Cardiac muscle cell (in vitro differentiated cells and primary cell): ENCODE results near the gene CCKAR. TPM values are rescaled to one million over a fixed set of nuclear protein-coding genes. Genes with fewer than 3 reads are reported as not detected.

Source experiments
- DNase-seq, 2 donors: peaks; one replicate each; pipeline versions ENCODE4 v3.0.0 to v3.0.0-alpha.2; 2010 to 2017; ENCODE audit warnings: low read depth in 1 of 2, low spot score in 1 of 2
- H3K27ac ChIP-seq: fragments of 200-600 bp; sonication (generic); 2 replicates; pipeline ENCODE4 v1.5.1; 2016
- H3K27me3 ChIP-seq: fragments of 200-600 bp; sonication (generic); 2 replicates; pipeline ENCODE4 v1.6.0; 2016; ENCODE audit warnings: control low read depth
- H3K36me3 ChIP-seq: fragments of 200-600 bp; sonication (generic); 2 replicates; pipeline ENCODE4 v1.5.1; 2016; ENCODE audit warnings: control low read depth
- H3K4me1 ChIP-seq: fragments of 200-600 bp; sonication (generic); 2 replicates; pipeline ENCODE4 v1.8.1; 2017; ENCODE audit warnings: low read depth, mild to moderate bottlenecking, mixed run types
- H3K4me3 ChIP-seq: fragments of 200-600 bp; sonication (generic); 2 replicates; pipeline ENCODE4 v1.5.1; 2016; ENCODE audit warnings: mild to moderate bottlenecking
- H3K9me3 ChIP-seq: fragments of 200-600 bp; sonication (generic); 2 replicates; pipeline ENCODE4 v1.5.1; 2017; ENCODE audit warnings: low read depth, mild to moderate bottlenecking, control low read depth
- polyA plus RNA-seq: library from polyadenylated mRNA; unstranded; fragments of >200 nt; fragmentation: Nextera tagmentation; extraction: Ambion mirVana; gene quantifications from 2 replicates; pipeline ENCODE4 v1.2.1, GENCODE V29; 2016
- total RNA-seq: library from RNA; depleted of rRNA; stranded (reverse); fragments of >200 nt; gene quantifications from 2 replicates; pipeline ENCODE4 v1.2.3, GENCODE V29; 2016
- TF ChIP-seq, protein P1 (sequence below): IDR thresholded peaks from 2 replicates; pipeline ENCODE4 v1.5.1; 2012; ENCODE audit warnings: low read depth, mild to moderate bottlenecking, low read length

CCKAR gene
- total and polyA plus RNA-seq, 2 experiments from 2014 or later = 0.23 to 0.89 TPM

DNA sequence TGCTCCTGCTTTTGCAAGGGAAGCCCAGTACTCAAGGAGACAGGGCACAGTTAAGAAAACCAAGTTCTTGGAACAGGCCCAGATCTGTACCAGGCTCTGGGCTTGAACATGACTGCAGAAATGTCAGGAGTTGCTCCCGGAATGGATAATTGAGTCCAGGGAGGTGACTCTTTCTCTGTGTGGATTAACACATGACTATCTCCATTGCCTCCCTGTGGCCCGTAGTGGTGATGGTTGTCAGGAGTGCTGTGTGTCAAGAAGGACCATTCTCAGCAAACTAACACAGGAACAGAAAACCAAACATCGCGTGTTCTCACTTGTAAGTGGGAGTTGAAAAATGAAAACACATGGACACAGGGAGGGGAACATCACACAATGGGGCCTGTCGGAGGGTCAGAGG lies 39.9 kb downstream of the CCKAR start:
- DNase-seq = no peak
- Histone ChIP-seq H3K9me3 (no peaks in the 10 kb centered on the region), H3K4me1 (no peaks in the 10 kb centered on the region), H3K27ac (no peak overlapping the region), H3K36me3 (no peaks in the 10 kb centered on the region), H3K4me3 (no peak overlapping the region), H3K27me3 (no peaks in the 10 kb centered on the region)
- TF ChIP-seq, protein P1, sequence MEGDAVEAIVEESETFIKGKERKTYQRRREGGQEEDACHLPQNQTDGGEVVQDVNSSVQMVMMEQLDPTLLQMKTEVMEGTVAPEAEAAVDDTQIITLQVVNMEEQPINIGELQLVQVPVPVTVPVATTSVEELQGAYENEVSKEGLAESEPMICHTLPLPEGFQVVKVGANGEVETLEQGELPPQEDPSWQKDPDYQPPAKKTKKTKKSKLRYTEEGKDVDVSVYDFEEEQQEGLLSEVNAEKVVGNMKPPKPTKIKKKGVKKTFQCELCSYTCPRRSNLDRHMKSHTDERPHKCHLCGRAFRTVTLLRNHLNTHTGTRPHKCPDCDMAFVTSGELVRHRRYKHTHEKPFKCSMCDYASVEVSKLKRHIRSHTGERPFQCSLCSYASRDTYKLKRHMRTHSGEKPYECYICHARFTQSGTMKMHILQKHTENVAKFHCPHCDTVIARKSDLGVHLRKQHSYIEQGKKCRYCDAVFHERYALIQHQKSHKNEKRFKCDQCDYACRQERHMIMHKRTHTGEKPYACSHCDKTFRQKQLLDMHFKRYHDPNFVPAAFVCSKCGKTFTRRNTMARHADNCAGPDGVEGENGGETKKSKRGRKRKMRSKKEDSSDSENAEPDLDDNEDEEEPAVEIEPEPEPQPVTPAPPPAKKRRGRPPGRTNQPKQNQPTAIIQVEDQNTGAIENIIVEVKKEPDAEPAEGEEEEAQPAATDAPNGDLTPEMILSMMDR = no peak

DNA sequence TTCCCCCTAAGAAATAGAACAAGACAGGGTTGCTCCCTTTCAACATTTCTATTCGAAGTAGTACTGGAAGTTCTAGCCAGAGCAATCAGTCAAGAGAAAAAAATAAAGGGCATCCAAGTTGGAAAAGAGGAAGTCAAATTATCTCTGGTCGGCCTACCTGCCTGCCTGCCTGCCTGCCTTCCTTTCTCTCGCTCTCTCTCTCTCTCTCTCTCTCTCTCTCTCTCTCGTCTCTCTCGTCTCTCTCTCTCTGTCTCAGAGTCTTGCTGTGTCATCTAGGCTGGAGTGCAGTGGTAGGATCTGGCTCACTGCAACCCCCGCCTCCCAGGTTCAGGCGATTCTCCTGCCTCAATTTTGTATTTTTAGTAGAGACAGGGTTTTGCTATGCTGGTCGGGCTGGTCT lies 42.9 kb downstream of the CCKAR start:
- no peaks in the 10 kb centered on the region for H3K27me3 ChIP-seq
- H3K27ac ChIP-seq = no peak overlapping the region
- H3K9me3 ChIP-seq = no peaks in the 10 kb centered on the region
- TF ChIP-seq, protein P1 = no peak
- no peak for DNase-seq
- H3K4me1 ChIP-seq = no peaks in the 10 kb centered on the region
- no peaks in the 10 kb centered on the region for H3K36me3 ChIP-seq
- H3K4me3 ChIP-seq = no peak overlapping the region

DNA sequence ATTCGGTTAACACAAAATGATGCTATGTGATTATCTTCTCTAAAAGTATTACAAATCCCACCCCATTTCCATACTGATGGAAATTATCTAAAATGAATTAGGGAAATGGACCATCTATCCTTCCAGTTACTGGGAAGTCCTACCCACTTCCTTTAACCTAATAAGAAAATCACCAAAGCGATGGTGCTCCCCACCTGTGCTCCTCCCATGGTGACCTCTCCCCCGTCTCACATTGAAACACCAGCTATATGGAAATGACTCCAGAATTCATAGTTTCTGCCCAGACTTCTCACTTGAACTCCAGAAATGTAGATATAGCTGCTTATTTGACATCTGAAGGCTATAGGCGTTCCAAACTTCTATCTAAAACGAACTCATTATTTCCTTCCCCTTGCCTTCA lies 48.5 kb downstream of the CCKAR start:
- TF ChIP-seq, protein P1 = no peak
- Histone ChIP-seq H3K27me3 (no peaks in the 10 kb centered on the region), H3K27ac (no peak overlapping the region), H3K9me3 (no peaks in the 10 kb centered on the region), H3K4me3 (no peak overlapping the region), H3K4me1 (no peaks in the 10 kb centered on the region), H3K36me3 (peaks cover 4% of the 10 kb centered on the region)
- DNase-seq = no peak

DNA sequence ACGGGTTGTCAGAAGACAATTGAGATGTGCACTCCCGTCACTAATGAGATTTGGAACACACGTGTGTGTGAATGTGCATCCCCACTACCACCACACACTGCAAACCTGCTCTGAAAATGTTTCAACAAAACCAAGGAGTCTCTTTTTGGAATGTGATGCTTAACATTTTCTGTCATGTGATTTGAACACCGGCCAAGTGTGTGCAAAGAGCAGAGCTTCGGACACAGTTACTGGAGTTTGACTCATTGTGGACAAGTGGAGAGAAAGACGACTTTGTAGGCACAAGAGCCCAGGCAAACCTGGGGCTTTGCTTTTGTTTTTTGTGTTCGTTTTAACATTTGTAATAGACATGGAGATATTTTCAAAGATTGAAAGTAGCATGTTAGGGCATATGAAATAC lies 49.2 kb downstream of the CCKAR start:
- Histone ChIP-seq H3K4me1 (no peaks in the 10 kb centered on the region), H3K4me3 (no peak overlapping the region), H3K36me3 (peaks cover 4% of the 10 kb centered on the region), H3K27me3 (no peaks in the 10 kb centered on the region), H3K27ac (peak overlapping the region; percentile 42), H3K9me3 (no peaks in the 10 kb centered on the region)
- peak in 1 of 2 donors; percentile 68 for DNase-seq
- TF ChIP-seq, protein P1 = no peak

DNA sequence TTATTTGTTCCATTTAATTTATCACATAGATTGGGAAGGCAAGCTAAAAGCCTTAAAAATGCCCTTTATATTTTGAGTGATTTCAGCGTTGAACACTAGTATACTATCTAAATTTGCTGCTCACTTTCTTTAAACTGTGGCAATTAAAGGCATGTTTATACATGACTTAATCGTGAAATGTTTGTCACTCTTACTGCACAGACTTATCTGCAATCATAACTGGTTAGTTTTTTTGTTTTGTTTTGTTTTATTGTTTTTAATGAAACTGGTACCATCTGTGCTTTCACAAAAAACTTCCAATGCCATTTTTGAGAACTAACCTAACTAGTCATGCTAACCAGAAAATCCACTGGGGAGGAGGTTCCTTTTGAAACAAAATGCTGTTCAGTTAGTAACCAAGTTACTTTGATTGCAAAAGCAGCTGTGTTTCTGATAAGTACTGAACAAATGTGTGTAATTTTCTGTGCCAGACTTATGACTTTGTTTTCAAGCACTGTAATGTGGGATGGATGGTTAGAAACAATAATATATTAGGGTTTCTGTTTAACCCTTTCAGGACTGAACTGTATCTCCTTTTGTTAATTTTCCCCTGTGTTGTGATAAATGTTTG lies 56.1 kb downstream of the CCKAR start:
- H3K36me3 ChIP-seq = peaks cover 24% of the 10 kb centered on the region
- H3K4me1 ChIP-seq = peaks cover 8% of the 10 kb centered on the region
- H3K9me3 ChIP-seq = no peaks in the 10 kb centered on the region
- H3K27me3 ChIP-seq = no peaks in the 10 kb centered on the region
- TF ChIP-seq, protein P1 = no peak
- H3K27ac ChIP-seq = no peak overlapping the region
- DNase-seq = peak in 1 of 2 donors; percentile 68
- H3K4me3 ChIP-seq = no peak overlapping the region

DNA sequence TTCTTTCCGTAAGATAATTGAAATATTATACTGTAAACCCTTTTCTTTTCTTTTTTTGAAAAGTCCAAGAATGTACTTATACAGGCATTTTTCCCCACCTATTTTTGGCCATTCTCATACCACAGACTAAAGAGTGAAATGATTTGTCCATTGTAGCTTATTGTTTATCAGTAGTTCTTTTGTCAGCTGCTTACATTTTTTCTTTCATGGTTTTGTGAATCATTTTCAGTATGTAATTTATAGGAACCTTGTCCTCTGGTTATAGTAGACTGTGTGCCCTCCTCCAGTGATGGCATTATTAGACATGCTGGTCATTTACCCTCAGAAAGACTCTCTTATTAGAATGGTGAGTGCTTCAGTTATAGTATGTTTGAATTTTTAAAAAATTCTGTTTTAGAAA lies 56.7 kb downstream of the CCKAR start:
- peak in 1 of 2 donors; percentile 19 for DNase-seq
- peaks cover 23% of the 10 kb centered on the region for H3K36me3 ChIP-seq
- no peaks in the 10 kb centered on the region for H3K9me3 ChIP-seq
- no peak overlapping the region for H3K27ac ChIP-seq
- peaks cover 8% of the 10 kb centered on the region for H3K4me1 ChIP-seq
- TF ChIP-seq, protein P1 = no peak
- H3K27me3 ChIP-seq = no peaks in the 10 kb centered on the region
- no peak overlapping the region for H3K4me3 ChIP-seq
